Measurements from ENCODE around the gene RNF227. TPM values are rescaled to one million over a fixed set of nuclear protein-coding genes. Genes with fewer than 3 reads are reported as not detected.

Gene RNF227
- total and polyA plus RNA-seq, 4 donors = 0.17 to 1.4 (median 0.32) TPM

DNA sequence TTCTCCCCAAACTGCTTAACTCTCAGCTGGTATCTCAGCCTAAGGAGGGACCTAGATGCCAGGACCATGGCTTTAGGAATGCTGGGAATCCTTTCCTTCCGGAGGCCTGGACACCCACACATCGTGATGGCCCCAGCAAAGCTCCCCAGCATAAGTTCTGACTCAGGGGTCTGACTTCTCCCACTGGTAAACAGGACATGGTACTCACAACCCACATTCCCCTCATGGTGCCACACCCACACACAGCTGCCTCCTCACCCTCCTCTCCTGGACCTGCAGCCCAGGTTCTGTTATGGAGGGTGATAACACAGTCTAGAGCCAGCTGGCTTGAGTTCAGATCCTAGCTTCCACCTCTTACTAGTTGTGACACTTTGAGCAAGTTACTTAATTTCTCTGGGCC, 719 bp upstream of the RNF227 start (continued):
- TF ChIP-seq GABPA (IDR thresholded peaks at IDR 0.05 in 1 of 2, conservative IDR thresholded peaks at IDR 0.05 in 1 of 2) = no peak

- no peaks in the 10 kb centered on the region for H3K27me3 ChIP-seq (ENCODE audit: control insufficient read depth in 4 of 4, insufficient read depth in 4 of 4, low read length in 3 of 4)
- peak overlapping the region in 2 of 3 donors; percentile 46 to 52 for H3K4me3 ChIP-seq (ENCODE audit: low read depth in 1 of 3, low read length in 3 of 3)
- peak overlapping the region in 1 of 2 donors; percentile 36 for H3K9ac ChIP-seq (ENCODE audit: low read depth in 1 of 2, low read length in 2 of 2)
- peaks cover 6 to 12% (median 9%) of the 10 kb centered on the region in 4 donors for H3K4me1 ChIP-seq (ENCODE audit: control insufficient read depth in 4 of 4, insufficient read depth in 4 of 4, low read length in 3 of 4)
- H3K9me3 ChIP-seq (ENCODE audit: control insufficient read depth in 4 of 4, low read length in 3 of 4) = no peaks in the 10 kb centered on the region
- peak overlapping the region; percentile 61 to 79 for H3K27ac ChIP-seq (ENCODE audit: low read depth in 1 of 2, low read length in 2 of 2)
- no peak for TF ChIP-seq YY1 (IDR thresholded peaks at IDR 0.05)
- TF ChIP-seq JUND (IDR thresholded peaks at IDR 0.05) = no peak
- TF ChIP-seq, protein P1, sequence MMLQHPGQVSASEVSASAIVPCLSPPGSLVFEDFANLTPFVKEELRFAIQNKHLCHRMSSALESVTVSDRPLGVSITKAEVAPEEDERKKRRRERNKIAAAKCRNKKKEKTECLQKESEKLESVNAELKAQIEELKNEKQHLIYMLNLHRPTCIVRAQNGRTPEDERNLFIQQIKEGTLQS (IDR thresholded peaks at IDR 0.05) = no peak
- no peak for TF ChIP-seq FOXA2 (IDR thresholded peaks at IDR 0.05)
- TF ChIP-seq HNF4A (conservative IDR thresholded peaks at IDR 0.05) = no peak
- TF ChIP-seq TAF1 (conservative IDR thresholded peaks at IDR 0.05) = no peak
- TF ChIP-seq, protein P2, sequence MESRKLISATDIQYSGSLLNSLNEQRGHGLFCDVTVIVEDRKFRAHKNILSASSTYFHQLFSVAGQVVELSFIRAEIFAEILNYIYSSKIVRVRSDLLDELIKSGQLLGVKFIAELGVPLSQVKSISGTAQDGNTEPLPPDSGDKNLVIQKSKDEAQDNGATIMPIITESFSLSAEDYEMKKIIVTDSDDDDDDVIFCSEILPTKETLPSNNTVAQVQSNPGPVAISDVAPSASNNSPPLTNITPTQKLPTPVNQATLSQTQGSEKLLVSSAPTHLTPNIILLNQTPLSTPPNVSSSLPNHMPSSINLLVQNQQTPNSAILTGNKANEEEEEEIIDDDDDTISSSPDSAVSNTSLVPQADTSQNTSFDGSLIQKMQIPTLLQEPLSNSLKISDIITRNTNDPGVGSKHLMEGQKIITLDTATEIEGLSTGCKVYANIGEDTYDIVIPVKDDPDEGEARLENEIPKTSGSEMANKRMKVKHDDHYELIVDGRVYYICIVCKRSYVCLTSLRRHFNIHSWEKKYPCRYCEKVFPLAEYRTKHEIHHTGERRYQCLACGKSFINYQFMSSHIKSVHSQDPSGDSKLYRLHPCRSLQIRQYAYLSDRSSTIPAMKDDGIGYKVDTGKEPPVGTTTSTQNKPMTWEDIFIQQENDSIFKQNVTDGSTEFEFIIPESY (IDR thresholded peaks at IDR 0.05) = no peak
- TF ChIP-seq, protein P3, sequence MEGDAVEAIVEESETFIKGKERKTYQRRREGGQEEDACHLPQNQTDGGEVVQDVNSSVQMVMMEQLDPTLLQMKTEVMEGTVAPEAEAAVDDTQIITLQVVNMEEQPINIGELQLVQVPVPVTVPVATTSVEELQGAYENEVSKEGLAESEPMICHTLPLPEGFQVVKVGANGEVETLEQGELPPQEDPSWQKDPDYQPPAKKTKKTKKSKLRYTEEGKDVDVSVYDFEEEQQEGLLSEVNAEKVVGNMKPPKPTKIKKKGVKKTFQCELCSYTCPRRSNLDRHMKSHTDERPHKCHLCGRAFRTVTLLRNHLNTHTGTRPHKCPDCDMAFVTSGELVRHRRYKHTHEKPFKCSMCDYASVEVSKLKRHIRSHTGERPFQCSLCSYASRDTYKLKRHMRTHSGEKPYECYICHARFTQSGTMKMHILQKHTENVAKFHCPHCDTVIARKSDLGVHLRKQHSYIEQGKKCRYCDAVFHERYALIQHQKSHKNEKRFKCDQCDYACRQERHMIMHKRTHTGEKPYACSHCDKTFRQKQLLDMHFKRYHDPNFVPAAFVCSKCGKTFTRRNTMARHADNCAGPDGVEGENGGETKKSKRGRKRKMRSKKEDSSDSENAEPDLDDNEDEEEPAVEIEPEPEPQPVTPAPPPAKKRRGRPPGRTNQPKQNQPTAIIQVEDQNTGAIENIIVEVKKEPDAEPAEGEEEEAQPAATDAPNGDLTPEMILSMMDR (IDR thresholded peaks at IDR 0.05; ENCODE audit: low read depth, low read length, missing input control) = no peak
- no peak for TF ChIP-seq FOXA1 (IDR thresholded peaks at IDR 0.05)
- TF ChIP-seq, protein P4, sequence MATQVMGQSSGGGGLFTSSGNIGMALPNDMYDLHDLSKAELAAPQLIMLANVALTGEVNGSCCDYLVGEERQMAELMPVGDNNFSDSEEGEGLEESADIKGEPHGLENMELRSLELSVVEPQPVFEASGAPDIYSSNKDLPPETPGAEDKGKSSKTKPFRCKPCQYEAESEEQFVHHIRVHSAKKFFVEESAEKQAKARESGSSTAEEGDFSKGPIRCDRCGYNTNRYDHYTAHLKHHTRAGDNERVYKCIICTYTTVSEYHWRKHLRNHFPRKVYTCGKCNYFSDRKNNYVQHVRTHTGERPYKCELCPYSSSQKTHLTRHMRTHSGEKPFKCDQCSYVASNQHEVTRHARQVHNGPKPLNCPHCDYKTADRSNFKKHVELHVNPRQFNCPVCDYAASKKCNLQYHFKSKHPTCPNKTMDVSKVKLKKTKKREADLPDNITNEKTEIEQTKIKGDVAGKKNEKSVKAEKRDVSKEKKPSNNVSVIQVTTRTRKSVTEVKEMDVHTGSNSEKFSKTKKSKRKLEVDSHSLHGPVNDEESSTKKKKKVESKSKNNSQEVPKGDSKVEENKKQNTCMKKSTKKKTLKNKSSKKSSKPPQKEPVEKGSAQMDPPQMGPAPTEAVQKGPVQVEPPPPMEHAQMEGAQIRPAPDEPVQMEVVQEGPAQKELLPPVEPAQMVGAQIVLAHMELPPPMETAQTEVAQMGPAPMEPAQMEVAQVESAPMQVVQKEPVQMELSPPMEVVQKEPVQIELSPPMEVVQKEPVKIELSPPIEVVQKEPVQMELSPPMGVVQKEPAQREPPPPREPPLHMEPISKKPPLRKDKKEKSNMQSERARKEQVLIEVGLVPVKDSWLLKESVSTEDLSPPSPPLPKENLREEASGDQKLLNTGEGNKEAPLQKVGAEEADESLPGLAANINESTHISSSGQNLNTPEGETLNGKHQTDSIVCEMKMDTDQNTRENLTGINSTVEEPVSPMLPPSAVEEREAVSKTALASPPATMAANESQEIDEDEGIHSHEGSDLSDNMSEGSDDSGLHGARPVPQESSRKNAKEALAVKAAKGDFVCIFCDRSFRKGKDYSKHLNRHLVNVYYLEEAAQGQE (IDR thresholded peaks at IDR 0.05) = no peak
- TF ChIP-seq SP1 (IDR thresholded peaks at IDR 0.05) = no peak
- TF ChIP-seq MAX (IDR thresholded peaks at IDR 0.05) = no peak
- no peak for TF ChIP-seq HNF4G (IDR thresholded peaks at IDR 0.05)
- TF ChIP-seq GABPA (IDR thresholded peaks at IDR 0.05 in 1 of 2, conservative IDR thresholded peaks at IDR 0.05 in 1 of 2) = no peak
- TF ChIP-seq EGR1 (IDR thresholded peaks at IDR 0.05; ENCODE audit: low read depth in 2 of 2) = no peak
- TF ChIP-seq RAD21 (IDR thresholded peaks at IDR 0.05) = no peak
- no peak for TF ChIP-seq NR2F2 (IDR thresholded peaks at IDR 0.05)
- no peak for TF ChIP-seq RXRA (IDR thresholded peaks at IDR 0.05)
- no peak for DNase-seq (ENCODE audit: low spot score)
- H3K36me3 ChIP-seq (ENCODE audit: control insufficient read depth in 4 of 4, insufficient read depth in 3 of 4, low read depth in 1 of 4, low read length in 3 of 4) = peaks cover 0 to 3% (median 0%) of the 10 kb centered on the region in 4 donors
- WGBS = 46% methylated on average over 15 of the region's 15 CpGs
Measured at GRCh38 chr17:7916385-7916682, 245 bp upstream of the RNF227 start.

Data from liver (tissue), 9 donors.